K562 (cell line): Measurements from ENCODE around the gene SLC5A3. TPM values are rescaled to one million over a fixed set of nuclear protein-coding genes. Genes with fewer than 3 reads are reported as not detected.

Experiments
- E2F1 ChIP-seq: sonication (generic); formaldehyde crosslinking; IDR thresholded peaks from 2 replicates; pipeline ENCODE4 v1.8.1; 2023; ENCODE audit warnings: mild to moderate bottlenecking, missing genetic modification reagents, moderate library complexity
- GTF3C2 ChIP-seq: IDR thresholded peaks from 3 replicates; pipeline ENCODE4 v1.6.1; 2011; ENCODE audit warnings: borderline replicate concordance, mild to moderate bottlenecking, moderate library complexity; ENCODE audit not compliant: insufficient read length; ENCODE audit errors: extremely low read depth
- KLF16 ChIP-seq: IDR thresholded peaks from 2 replicates; pipeline ENCODE4 v1.6.1; 2016; ENCODE audit warnings: antibody characterized with exemption
- POU5F1 ChIP-seq: fragments of 150-350 bp; IDR thresholded peaks from 2 replicates; pipeline ENCODE4 v1.6.1; 2014; ENCODE audit warnings: borderline replicate concordance, low read length, low read depth, mild to moderate bottlenecking; ENCODE audit not compliant: partially characterized antibody
- RBM17 ChIP-seq: fragments of 200-400 bp; formaldehyde crosslinking; IDR thresholded peaks from 2 replicates; pipeline ENCODE4 v1.6.1; 2017; ENCODE audit warnings: low read depth, mild to moderate bottlenecking, low read length, borderline replicate concordance
- TGIF2 ChIP-seq: sonication (generic); formaldehyde crosslinking; IDR thresholded peaks from 2 replicates; pipeline ENCODE4 v1.8.1; 2022; ENCODE audit warnings: mild to moderate bottlenecking, missing genetic modification reagents, moderate library complexity
- THRA ChIP-seq: fragments of 450-650 bp; IDR thresholded peaks from 2 replicates; pipeline ENCODE4 v1.6.1; 2017; ENCODE audit warnings: mild to moderate bottlenecking, moderate library complexity
- U2AF1 ChIP-seq: fragments of 200-400 bp; formaldehyde crosslinking; optimal IDR thresholded peaks from 2 replicates; pipeline ENCODE3; 2017; ENCODE audit warnings: mild to moderate bottlenecking, low read depth, low read length, moderate library complexity
- ZBTB11 ChIP-seq, 3 experiments: fragments of 200-800 bp in 1 of 3; fragments of 250-450 bp in 1 of 3; fragments of 450-650 bp in 1 of 3; sonication (Bioruptor Pico) in 1 of 3; sonication (Bioruptor generic) in 1 of 3; formaldehyde crosslinking in 1 of 3; IDR thresholded peaks; 2 replicates each; pipeline versions ENCODE4 v1.6.1 to v1.8.0; 2016 to 2022; ENCODE audit warnings: mild to moderate bottlenecking in 2 of 3, missing genetic modification characterization in 2 of 3, missing compliant biosample characterization in 1 of 3, moderate library complexity in 1 of 3
- ZNF785 ChIP-seq: fragments of 250-450 bp; sonication (Bioruptor Pico); IDR thresholded peaks from 2 replicates; pipeline ENCODE4 v1.4.0; 2020; ENCODE audit warnings: mild to moderate bottlenecking
- polyA plus RNA-seq, 8 experiments: library from polyadenylated mRNA; depleted of rRNA in 4 of 8; stranded (reverse) in 5 of 8; unstranded in 3 of 8; fragments of >200 nt; fragmentation: Nextera tagmentation in 2 of 8; fragmentation: Illumina TruSeq in 1 of 8; extraction: Ambion mirVana in 2 of 8; extraction: Trizol in 1 of 8; gene quantifications; 2 replicates each; pipeline versions ENCODE4 v1.2.1 to v1.2.3, GENCODE V29; 2011 to 2014; ENCODE audit warnings: inconsistent platforms in 1 of 8, missing spikeins in 1 of 8
- total RNA-seq, 7 experiments: library from RNA; depleted of rRNA in 6 of 7; stranded (reverse); fragments of >200 nt in 6 of 7; fragmentation: Illumina TruSeq in 2 of 7; extraction: Trizol in 2 of 7; gene quantifications; 2 replicates each; pipeline versions ENCODE4 v1.2.1 to v1.2.3, GENCODE V29; 2011 to 2021; ENCODE audit warnings: low replicate concordance in 1 of 7
- TF ChIP-seq, protein P1 (sequence below), 2 experiments: fragments of 250-450 bp in 1 of 2; fragments of 450-650 bp in 1 of 2; sonication (Bioruptor Pico) in 1 of 2; IDR thresholded peaks; 2 replicates each; pipeline versions ENCODE4 v1.6.1 to v1.8.0; 2016 to 2021; ENCODE audit warnings: mild to moderate bottlenecking in 2 of 2, moderate library complexity in 2 of 2, missing compliant biosample characterization in 1 of 2, missing genetic modification characterization in 1 of 2
- TF ChIP-seq, protein P2 (sequence below): fragments of 250-450 bp; sonication (Bioruptor Pico); IDR thresholded peaks from 2 replicates; pipeline ENCODE4 v1.5.0; 2021

SLC5A3 gene
- total and polyA plus RNA-seq, 9 of the 15 experiments (the other 6 are each of a cell fraction or from before 2014, with no cell fraction given) = 2.9 to 20.6 (median 9.0) TPM

- TF ChIP-seq RBM17 (no peak), GTF3C2 (no peak), ZNF785 (CRISPR knock-in tag) (no peak), ZBTB11 (CRISPR knock-in tag; IDR thresholded peaks at IDR 0.05) (0 out of 6 replicates have a peak, but pooled peaks of 1 of the 3 experiments have one; percentile 32), U2AF1 (no peak), E2F1 (CRISPR knock-in tag) (no peak), TGIF2 (CRISPR knock-in tag) (no peak), THRA (no peak), KLF16 (no peak), POU5F1 (no peak)
- TF ChIP-seq, protein P1, sequence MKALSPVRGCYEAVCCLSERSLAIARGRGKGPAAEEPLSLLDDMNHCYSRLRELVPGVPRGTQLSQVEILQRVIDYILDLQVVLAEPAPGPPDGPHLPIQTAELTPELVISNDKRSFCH (CRISPR knock-in tag; IDR thresholded peaks at IDR 0.05) = no peak
- TF ChIP-seq, protein P1 (tag; IDR thresholded peaks at IDR 0.05) = 0 out of 2 replicates have a peak, but pooled peaks have one; percentile 23
- TF ChIP-seq, protein P2, sequence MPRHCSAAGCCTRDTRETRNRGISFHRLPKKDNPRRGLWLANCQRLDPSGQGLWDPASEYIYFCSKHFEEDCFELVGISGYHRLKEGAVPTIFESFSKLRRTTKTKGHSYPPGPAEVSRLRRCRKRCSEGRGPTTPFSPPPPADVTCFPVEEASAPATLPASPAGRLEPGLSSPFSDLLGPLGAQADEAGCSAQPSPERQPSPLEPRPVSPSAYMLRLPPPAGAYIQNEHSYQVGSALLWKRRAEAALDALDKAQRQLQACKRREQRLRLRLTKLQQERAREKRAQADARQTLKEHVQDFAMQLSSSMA = no peak
Measured at GRCh38 chr21:34061983-34062382, 11.4 kb upstream of the SLC5A3 start (continued).
